Measurements from ENCODE around the gene OR5AC2.

- no peak for TF ChIP-seq CTCF (IDR thresholded peaks at IDR 0.05)
- TF ChIP-seq POLR2A (IDR thresholded peaks at IDR 0.05) = no peak
- no peak for TF ChIP-seq POLR2AphosphoS5 (IDR thresholded peaks at IDR 0.05)
Measured at GRCh38 chr3:98108162-98108561, 21.2 kb downstream of the OR5AC2 start.
